SH-SY5Y (cell line): ENCODE measurements around the gene FRMD4A.

Experiments used
- GATA2 ChIP-seq: IDR thresholded peaks from 2 replicates; pipeline ENCODE4 v1.6.1; 2011; ENCODE audit warnings: mild to moderate bottlenecking, low read depth, low read length
- GATA3 ChIP-seq: IDR thresholded peaks from 2 replicates; pipeline ENCODE4 v1.6.1; 2011; ENCODE audit warnings: low read depth, mild to moderate bottlenecking, low read length, moderate library complexity

GRCh38 chr10:13930120-13930519 is 400.6 kb downstream of the FRMD4A start:
- no peak for TF ChIP-seq GATA2
- no peak for TF ChIP-seq GATA3
